ENCODE measurements around the gene C11orf68.

The C11orf68 gene

GRCh38 chr11:65944191-65944590 is 25.3 kb upstream of the C11orf68 start:
- no peak overlapping the region for H2AFZ ChIP-seq (ENCODE audit: low read length)
- no peak overlapping the region for H3K4me2 ChIP-seq (ENCODE audit: low read depth, low read length)
- DNase-seq, result no peak
- H3K27me3 ChIP-seq (replicated peaks; ENCODE audit: insufficient read depth, low read length), result no peaks in the 10 kb centered on the region
- no peak overlapping the region for H3K4me3 ChIP-seq (ENCODE audit: low read length)
- H3K4me1 ChIP-seq (ENCODE audit: low read length), result 0 out of 2 replicates have a peak, but pooled peaks cover 4% of the 10 kb centered on the region
- no peak overlapping the region for H3K9ac ChIP-seq (ENCODE audit: low read length)
- H3K9me3 ChIP-seq (replicated peaks; ENCODE audit: insufficient read depth, low read length), result no peaks in the 10 kb centered on the region
- TF ChIP-seq EZH2phosphoT487 (IDR thresholded peaks at IDR 0.05; ENCODE audit: low read length) (no peak), EZH2 (optimal IDR thresholded peaks at IDR 0.05; ENCODE audit: low read depth, low read length) (no peak), CTCF (IDR thresholded peaks at IDR 0.05; ENCODE audit: low read length) (no peak)
- H3K9me2 ChIP-seq (replicated peaks; ENCODE audit: insufficient read depth, low read length), result no peaks in the 10 kb centered on the region
- H3F3A ChIP-seq (ENCODE audit: insufficient read depth, low read length), result no peaks in the 10 kb centered on the region
- no peaks in the 10 kb centered on the region for H3K79me2 ChIP-seq (ENCODE audit: low read length)
- no peak overlapping the region for H3K27ac ChIP-seq (ENCODE audit: low read length)
- no peaks in the 10 kb centered on the region for H4K20me1 ChIP-seq (ENCODE audit: insufficient read depth, low read length)
- no peaks in the 10 kb centered on the region for H3K36me3 ChIP-seq (replicated peaks; ENCODE audit: insufficient read depth, low read length)

GRCh38 chr11:65942531-65942930 is 23.7 kb upstream of the C11orf68 start:
- no peaks in the 10 kb centered on the region for H4K20me1 ChIP-seq (ENCODE audit: insufficient read depth, low read length)
- no peaks in the 10 kb centered on the region for H3F3A ChIP-seq (ENCODE audit: insufficient read depth, low read length)
- no peak overlapping the region for H3K9ac ChIP-seq (ENCODE audit: low read length)
- H3K36me3 ChIP-seq (replicated peaks; ENCODE audit: insufficient read depth, low read length), result no peaks in the 10 kb centered on the region
- H3K79me2 ChIP-seq (ENCODE audit: low read length), result no peaks in the 10 kb centered on the region
- no peak overlapping the region for H3K4me3 ChIP-seq (ENCODE audit: low read length)
- H3K27me3 ChIP-seq (replicated peaks; ENCODE audit: insufficient read depth, low read length), result no peaks in the 10 kb centered on the region
- no peak for DNase-seq
- no peak overlapping the region for H3K4me2 ChIP-seq (ENCODE audit: low read depth, low read length)
- no peak for TF ChIP-seq CTCF (IDR thresholded peaks at IDR 0.05; ENCODE audit: low read length)
- H3K9me3 ChIP-seq (replicated peaks; ENCODE audit: insufficient read depth, low read length), result no peaks in the 10 kb centered on the region
- H3K9me2 ChIP-seq (replicated peaks; ENCODE audit: insufficient read depth, low read length), result no peaks in the 10 kb centered on the region
- no peak overlapping the region for H3K27ac ChIP-seq (ENCODE audit: low read length)
- H2AFZ ChIP-seq (ENCODE audit: low read length), result no peak overlapping the region
- 0 out of 2 replicates have a peak, but pooled peaks cover 4% of the 10 kb centered on the region for H3K4me1 ChIP-seq (ENCODE audit: low read length)

- no peaks in the 10 kb centered on the region for H3K9me2 ChIP-seq (replicated peaks; ENCODE audit: insufficient read depth, low read length)
- no peak overlapping the region for H3K27ac ChIP-seq (ENCODE audit: low read length)
- no peak overlapping the region for H2AFZ ChIP-seq (ENCODE audit: low read length)
- no peak overlapping the region for H3K4me2 ChIP-seq (ENCODE audit: low read depth, low read length)
- no peak overlapping the region for H3K9ac ChIP-seq (ENCODE audit: low read length)
- no peaks in the 10 kb centered on the region for H3K79me2 ChIP-seq (ENCODE audit: low read length)
- no peak overlapping the region for H3K4me3 ChIP-seq (ENCODE audit: low read length)
- H3F3A ChIP-seq (ENCODE audit: insufficient read depth, low read length), result no peaks in the 10 kb centered on the region
- no peaks in the 10 kb centered on the region for H3K36me3 ChIP-seq (replicated peaks; ENCODE audit: insufficient read depth, low read length)
- 0 out of 2 replicates have a peak, but pooled peaks cover 4% of the 10 kb centered on the region for H3K4me1 ChIP-seq (ENCODE audit: low read length)
- TF ChIP-seq CTCF (IDR thresholded peaks at IDR 0.05; ENCODE audit: low read length), result no peak
- no peaks in the 10 kb centered on the region for H3K27me3 ChIP-seq (replicated peaks; ENCODE audit: insufficient read depth, low read length)
- H3K9me3 ChIP-seq (replicated peaks; ENCODE audit: insufficient read depth, low read length), result no peaks in the 10 kb centered on the region
- no peaks in the 10 kb centered on the region for H4K20me1 ChIP-seq (ENCODE audit: insufficient read depth, low read length)
- DNase-seq, result no peak
Measured at GRCh38 chr11:65941720-65942310, 23.0 kb upstream of the C11orf68 start.

All from MM.1S (cell line).